ENCODE results near the gene MACROH2A1.
A peak's percentile ranks its signal among the peaks of the same experiment; 100 is the strongest.

MACROH2A1 gene

GRCh38 chr5:135308245-135308644, 90.8 kb downstream of the MACROH2A1 start:
- H3K4me3 ChIP-seq (ENCODE audit: severe bottlenecking) = no peak overlapping the region

GRCh38 chr5:135307143-135307903, 91.7 kb downstream of the MACROH2A1 start:
- H3K9me3 ChIP-seq (ENCODE audit: severe bottlenecking) = no peaks in the 10 kb centered on the region
- no peak overlapping the region for H3K4me3 ChIP-seq (ENCODE audit: severe bottlenecking)
- H3K27ac ChIP-seq (ENCODE audit: poor library complexity, severe bottlenecking) = no peak overlapping the region
- H3K27me3 ChIP-seq (ENCODE audit: insufficient read depth, poor library complexity, severe bottlenecking) = no peaks in the 10 kb centered on the region
- no peaks in the 10 kb centered on the region for H3K36me3 ChIP-seq (ENCODE audit: low read depth)
- ATAC-seq (ENCODE audit: low read depth) = no peak
- TF ChIP-seq CTCF (IDR thresholded peaks at IDR 0.05; ENCODE audit: poor library complexity, severe bottlenecking) = no peak
- DNase-seq (ENCODE audit: low spot score) = no peak
- H3K4me1 ChIP-seq (ENCODE audit: insufficient read depth, poor library complexity, severe bottlenecking) = peaks cover 24% of the 10 kb centered on the region

More at GRCh38 chr5:135308245-135308644, 90.8 kb downstream of the MACROH2A1 start:
- peak; percentile 23 for DNase-seq (ENCODE audit: low spot score)
- ATAC-seq (ENCODE audit: low read depth) = no peak
- TF ChIP-seq CTCF (IDR thresholded peaks at IDR 0.05; ENCODE audit: poor library complexity, severe bottlenecking) = no peak
- Histone ChIP-seq H3K4me1 (ENCODE audit: insufficient read depth, poor library complexity, severe bottlenecking) (peaks cover 24% of the 10 kb centered on the region), H3K9me3 (ENCODE audit: severe bottlenecking) (no peaks in the 10 kb centered on the region), H3K27ac (ENCODE audit: poor library complexity, severe bottlenecking) (no peak overlapping the region), H3K27me3 (ENCODE audit: insufficient read depth, poor library complexity, severe bottlenecking) (no peaks in the 10 kb centered on the region), H3K36me3 (ENCODE audit: low read depth) (no peaks in the 10 kb centered on the region)

- Histone ChIP-seq H3K4me1 (ENCODE audit: insufficient read depth, poor library complexity, severe bottlenecking) (peaks cover 24% of the 10 kb centered on the region), H3K27ac (ENCODE audit: poor library complexity, severe bottlenecking) (no peak overlapping the region), H3K4me3 (ENCODE audit: severe bottlenecking) (no peak overlapping the region), H3K36me3 (ENCODE audit: low read depth) (no peaks in the 10 kb centered on the region), H3K9me3 (ENCODE audit: severe bottlenecking) (no peaks in the 10 kb centered on the region), H3K27me3 (ENCODE audit: insufficient read depth, poor library complexity, severe bottlenecking) (no peaks in the 10 kb centered on the region)
- DNase-seq (ENCODE audit: low spot score) = no peak
- no peak for TF ChIP-seq CTCF (IDR thresholded peaks at IDR 0.05; ENCODE audit: poor library complexity, severe bottlenecking)
- ATAC-seq (ENCODE audit: low read depth) = no peak
Measured at GRCh38 chr5:135306557-135306956, 92.5 kb downstream of the MACROH2A1 start.

GRCh38 chr5:135304352-135305221, 94.4 kb downstream of the MACROH2A1 start:
- H3K9me3 ChIP-seq (ENCODE audit: severe bottlenecking) = no peaks in the 10 kb centered on the region
- H3K27ac ChIP-seq (ENCODE audit: poor library complexity, severe bottlenecking) = no peak overlapping the region
- H3K36me3 ChIP-seq (ENCODE audit: low read depth) = no peaks in the 10 kb centered on the region
- no peak for TF ChIP-seq CTCF (IDR thresholded peaks at IDR 0.05; ENCODE audit: poor library complexity, severe bottlenecking)
- no peak overlapping the region for H3K4me3 ChIP-seq (ENCODE audit: severe bottlenecking)
- no peaks in the 10 kb centered on the region for H3K27me3 ChIP-seq (ENCODE audit: insufficient read depth, poor library complexity, severe bottlenecking)
- no peak for DNase-seq (ENCODE audit: low spot score)
- peaks cover 12% of the 10 kb centered on the region for H3K4me1 ChIP-seq (ENCODE audit: insufficient read depth, poor library complexity, severe bottlenecking)
- ATAC-seq (ENCODE audit: low read depth) = no peak

Measured in RWPE2 (cell line).